ENCODE measurements around the gene HSPB8.

Gene HSPB8

DNA sequence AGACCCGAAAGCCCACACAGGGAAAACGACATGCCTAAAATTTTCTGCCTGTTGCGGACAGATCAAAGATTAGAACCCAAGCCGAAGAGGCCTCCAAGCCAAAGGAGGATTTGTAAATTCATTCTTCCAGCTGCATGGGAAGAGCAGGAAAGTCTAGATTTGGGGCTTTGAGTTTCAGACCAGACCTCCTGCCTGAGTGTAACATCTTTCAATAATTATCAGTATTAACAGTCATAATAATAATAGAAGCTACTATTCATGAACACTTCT is 1.7 kb upstream of the HSPB8 start:
- TF ChIP-seq EZH2 (IDR thresholded peaks at IDR 0.05; ENCODE audit: borderline replicate concordance, low read length) (no peak), CTCF (IDR thresholded peaks at IDR 0.05; ENCODE audit: low read length) (no peak)
- no peaks in the 10 kb centered on the region for H3K79me2 ChIP-seq (ENCODE audit: insufficient read depth, low read length)
- H3K9me2 ChIP-seq (ENCODE audit: low read depth, low read length), result no peaks in the 10 kb centered on the region
- H3K4me1 ChIP-seq (ENCODE audit: insufficient read depth, low read length, severe bottlenecking), result no peaks in the 10 kb centered on the region
- no peak overlapping the region for H2AFZ ChIP-seq (ENCODE audit: low read length)
- no peaks in the 10 kb centered on the region for H3F3A ChIP-seq (ENCODE audit: insufficient read depth, low read length)
- H4K20me1 ChIP-seq (ENCODE audit: insufficient read depth, low read length), result no peaks in the 10 kb centered on the region
- no peaks in the 10 kb centered on the region for H3K9me3 ChIP-seq (ENCODE audit: low read length)
- H3K27ac ChIP-seq (ENCODE audit: low read depth, low read length, poor library complexity, severe bottlenecking), result no peak overlapping the region
- no peaks in the 10 kb centered on the region for H3K27me3 ChIP-seq (ENCODE audit: insufficient read depth, low read length)
- H3K4me2 ChIP-seq (ENCODE audit: low read length), result no peak overlapping the region
- no peak overlapping the region for H3K9ac ChIP-seq (ENCODE audit: low read length)
- no peak overlapping the region for H3K4me3 ChIP-seq (ENCODE audit: low read depth, low read length, poor library complexity, severe bottlenecking)
- H3K36me3 ChIP-seq (ENCODE audit: insufficient read depth, low read length), result no peaks in the 10 kb centered on the region

- H3K27ac ChIP-seq (ENCODE audit: low read depth, low read length, poor library complexity, severe bottlenecking), result no peak overlapping the region
- no peaks in the 10 kb centered on the region for H3K9me2 ChIP-seq (ENCODE audit: low read depth, low read length)
- no peaks in the 10 kb centered on the region for H3K4me1 ChIP-seq (ENCODE audit: insufficient read depth, low read length, severe bottlenecking)
- no peaks in the 10 kb centered on the region for H3K36me3 ChIP-seq (ENCODE audit: insufficient read depth, low read length)
- H3K79me2 ChIP-seq (ENCODE audit: insufficient read depth, low read length), result no peaks in the 10 kb centered on the region
- H2AFZ ChIP-seq (ENCODE audit: low read length), result no peak overlapping the region
- H3K4me3 ChIP-seq (ENCODE audit: low read depth, low read length, poor library complexity, severe bottlenecking), result no peak overlapping the region
- no peaks in the 10 kb centered on the region for H3K27me3 ChIP-seq (ENCODE audit: insufficient read depth, low read length)
- H4K20me1 ChIP-seq (ENCODE audit: insufficient read depth, low read length), result no peaks in the 10 kb centered on the region
- TF ChIP-seq CTCF (IDR thresholded peaks at IDR 0.05; ENCODE audit: low read length) (no peak), EZH2 (IDR thresholded peaks at IDR 0.05; ENCODE audit: borderline replicate concordance, low read length) (no peak)
- no peak overlapping the region for H3K4me2 ChIP-seq (ENCODE audit: low read length)
- no peaks in the 10 kb centered on the region for H3F3A ChIP-seq (ENCODE audit: insufficient read depth, low read length)
- no peaks in the 10 kb centered on the region for H3K9me3 ChIP-seq (ENCODE audit: low read length)
- no peak overlapping the region for H3K9ac ChIP-seq (ENCODE audit: low read length)
These were observed 879 bp upstream of the HSPB8 start for GRCh38 chr12:119177724-119178380.

DNA sequence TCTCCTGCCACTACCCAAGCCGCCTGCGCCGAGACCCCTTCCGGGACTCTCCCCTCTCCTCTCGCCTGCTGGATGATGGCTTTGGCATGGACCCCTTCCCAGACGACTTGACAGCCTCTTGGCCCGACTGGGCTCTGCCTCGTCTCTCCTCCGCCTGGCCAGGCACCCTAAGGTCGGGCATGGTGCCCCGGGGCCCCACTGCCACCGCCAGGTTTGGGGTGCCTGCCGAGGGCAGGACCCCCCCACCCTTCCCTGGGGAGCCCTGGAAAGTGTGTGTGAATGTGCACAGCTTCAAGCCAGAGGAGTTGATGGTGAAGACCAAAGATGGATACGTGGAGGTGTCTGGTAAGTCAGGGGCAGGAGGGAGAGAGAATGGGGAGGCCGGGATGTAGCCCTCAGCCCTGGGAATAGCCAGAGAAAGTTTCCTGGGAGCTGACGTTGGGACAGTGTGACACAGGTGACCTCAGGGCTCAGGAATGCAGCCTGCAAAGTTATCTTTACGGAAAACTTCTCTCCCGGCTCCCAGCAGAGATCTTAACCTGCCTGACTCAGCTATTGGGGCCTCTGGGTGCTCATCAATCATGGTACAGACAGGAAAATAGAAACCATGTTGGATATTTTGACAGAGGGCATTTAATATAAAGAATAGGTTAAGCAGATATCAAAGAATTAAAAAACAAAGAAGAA is 747 bp downstream of the HSPB8 start:
- H3K4me2 ChIP-seq (ENCODE audit: low read length), result no peak overlapping the region
- no peak overlapping the region for H3K9ac ChIP-seq (ENCODE audit: low read length)

More for the DNA sequence above, 747 bp downstream of the HSPB8 start:
- H3K9me3 ChIP-seq (ENCODE audit: low read length), result no peaks in the 10 kb centered on the region
- no peaks in the 10 kb centered on the region for H3K4me1 ChIP-seq (ENCODE audit: insufficient read depth, low read length, severe bottlenecking)
- no peaks in the 10 kb centered on the region for H3K27me3 ChIP-seq (ENCODE audit: insufficient read depth, low read length)
- no peaks in the 10 kb centered on the region for H3K36me3 ChIP-seq (ENCODE audit: insufficient read depth, low read length)
- H4K20me1 ChIP-seq (ENCODE audit: insufficient read depth, low read length), result no peaks in the 10 kb centered on the region
- no peaks in the 10 kb centered on the region for H3K79me2 ChIP-seq (ENCODE audit: insufficient read depth, low read length)
- H2AFZ ChIP-seq (ENCODE audit: low read length), result no peak overlapping the region
- no peak overlapping the region for H3K27ac ChIP-seq (ENCODE audit: low read depth, low read length, poor library complexity, severe bottlenecking)
- no peaks in the 10 kb centered on the region for H3F3A ChIP-seq (ENCODE audit: insufficient read depth, low read length)
- TF ChIP-seq EZH2 (IDR thresholded peaks at IDR 0.05; ENCODE audit: borderline replicate concordance, low read length), result no peak
- no peak for TF ChIP-seq CTCF (IDR thresholded peaks at IDR 0.05; ENCODE audit: low read length)
- H3K4me3 ChIP-seq (ENCODE audit: low read depth, low read length, poor library complexity, severe bottlenecking), result no peak overlapping the region
- H3K9me2 ChIP-seq (ENCODE audit: low read depth, low read length), result no peaks in the 10 kb centered on the region
